ENCODE results near the gene POU2AF2.
"Not testable (repeated sequence)": the region's sequence is repeated elsewhere in the genome, so short reads cannot be mapped to it uniquely, and the experiment has no call there.

POU2AF2 gene

GRCh38 chr11:111245425-111245824 is at the start of gene POU2AF2:
Gene POU2AF2 (plus strand): TSS chr11:111245725. CDS start chr11:111245854, 129 bp downstream.
- DNase-seq (ENCODE audit: low read depth), result no peak

- no peak for DNase-seq (ENCODE audit: low read depth)
Measured at GRCh38 chr11:111200010-111200534, 45.5 kb upstream of the POU2AF2 start.

GRCh38 chr11:111204211-111204610 is 41.3 kb upstream of the POU2AF2 start:
- no peak for DNase-seq (ENCODE audit: low read depth)

- DNase-seq (ENCODE audit: low read depth), result no peak
Measured at GRCh38 chr11:111205632-111206385, 39.7 kb upstream of the POU2AF2 start.

- no peak for DNase-seq (ENCODE audit: low read depth)
Measured at GRCh38 chr11:111206472-111206871, 39.1 kb upstream of the POU2AF2 start.

- DNase-seq (ENCODE audit: low read depth), result no peak
Measured at GRCh38 chr11:111207213-111207612, 38.3 kb upstream of the POU2AF2 start.

- DNase-seq (ENCODE audit: low read depth), result no peak
Measured at GRCh38 chr11:111209543-111210355, 35.8 kb upstream of the POU2AF2 start.

GRCh38 chr11:111213256-111213655 is 32.3 kb upstream of the POU2AF2 start:
- no peak for DNase-seq (ENCODE audit: low read depth)

GRCh38 chr11:111220721-111221120 is 24.8 kb upstream of the POU2AF2 start:
- DNase-seq (ENCODE audit: low read depth), result no peak

- no peak for DNase-seq (ENCODE audit: low read depth)
Measured at GRCh38 chr11:111221208-111221607, 24.3 kb upstream of the POU2AF2 start.

- not testable (repeated sequence) for DNase-seq (ENCODE audit: low read depth)
Measured at GRCh38 chr11:111221936-111222335, 23.6 kb upstream of the POU2AF2 start.

- not testable (repeated sequence) for DNase-seq (ENCODE audit: low read depth)
Measured at GRCh38 chr11:111222821-111223455, 22.6 kb upstream of the POU2AF2 start.

- DNase-seq (ENCODE audit: low read depth), result no peak
Measured at GRCh38 chr11:111225881-111226280, 19.6 kb upstream of the POU2AF2 start.

- no peak for DNase-seq (ENCODE audit: low read depth)
Measured at GRCh38 chr11:111229604-111230003, 15.9 kb upstream of the POU2AF2 start.

- no peak for DNase-seq (ENCODE audit: low read depth)
Measured at GRCh38 chr11:111230122-111230465, 15.4 kb upstream of the POU2AF2 start.

- DNase-seq (ENCODE audit: low read depth), result no peak
Measured at GRCh38 chr11:111231836-111232235, 13.7 kb upstream of the POU2AF2 start.

- no peak for DNase-seq (ENCODE audit: low read depth)
Measured at GRCh38 chr11:111236383-111236782, 9.1 kb upstream of the POU2AF2 start.

GRCh38 chr11:111237926-111238325 is 7.6 kb upstream of the POU2AF2 start:
- DNase-seq (ENCODE audit: low read depth), result no peak

GRCh38 chr11:111246956-111247355 is 1.4 kb downstream of the POU2AF2 start:
- no peak for DNase-seq (ENCODE audit: low read depth)

- no peak for DNase-seq (ENCODE audit: low read depth)
Measured at GRCh38 chr11:111250936-111251335, 5.4 kb downstream of the POU2AF2 start.

- DNase-seq (ENCODE audit: low read depth), result no peak
Measured at GRCh38 chr11:111253131-111253530, 7.6 kb downstream of the POU2AF2 start.

GRCh38 chr11:111253630-111254029 is 8.1 kb downstream of the POU2AF2 start:
- DNase-seq (ENCODE audit: low read depth), result no peak

- DNase-seq (ENCODE audit: low read depth), result no peak
Measured at GRCh38 chr11:111258046-111258445, 12.5 kb downstream of the POU2AF2 start.

Measured in activated T-helper 1 cell treated with Interleukin-2 at 50 U/mL for 16 hours (primary cell).